ENCODE measurements around the gene MYEOV.
A peak's percentile ranks its signal among the peaks of the same experiment; 100 is the strongest.

The MYEOV gene

DNA sequence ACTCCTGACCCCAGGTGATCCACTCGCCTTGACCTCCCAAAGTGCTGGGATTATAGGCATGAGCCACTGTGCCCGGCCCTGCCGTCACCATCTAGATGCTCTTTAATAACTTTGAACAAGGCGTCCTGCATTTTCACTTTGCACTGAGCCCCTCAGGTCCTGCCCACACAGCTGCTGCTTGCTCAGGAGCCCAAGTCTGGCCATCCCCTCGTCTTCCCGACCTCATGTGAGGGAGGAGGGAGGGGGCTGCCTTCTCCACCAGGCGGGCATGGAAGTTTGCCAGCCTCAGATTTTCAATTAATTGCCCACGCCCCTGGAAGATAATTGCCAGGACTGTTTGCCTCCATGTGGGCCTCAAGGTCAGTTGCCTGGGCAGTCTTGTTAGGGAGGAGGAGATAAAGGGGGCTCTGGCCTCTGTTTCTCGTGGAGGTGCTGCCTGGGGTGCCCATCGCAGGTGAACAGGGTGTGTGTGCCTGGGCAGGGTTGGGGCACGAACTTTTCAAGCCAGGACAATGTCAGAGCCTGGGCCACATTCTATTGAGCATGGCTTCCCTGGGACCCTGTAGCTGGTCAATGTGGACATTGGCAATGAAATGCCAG is 27.9 kb upstream of the MYEOV start:
- DNase-seq: no peak

DNA sequence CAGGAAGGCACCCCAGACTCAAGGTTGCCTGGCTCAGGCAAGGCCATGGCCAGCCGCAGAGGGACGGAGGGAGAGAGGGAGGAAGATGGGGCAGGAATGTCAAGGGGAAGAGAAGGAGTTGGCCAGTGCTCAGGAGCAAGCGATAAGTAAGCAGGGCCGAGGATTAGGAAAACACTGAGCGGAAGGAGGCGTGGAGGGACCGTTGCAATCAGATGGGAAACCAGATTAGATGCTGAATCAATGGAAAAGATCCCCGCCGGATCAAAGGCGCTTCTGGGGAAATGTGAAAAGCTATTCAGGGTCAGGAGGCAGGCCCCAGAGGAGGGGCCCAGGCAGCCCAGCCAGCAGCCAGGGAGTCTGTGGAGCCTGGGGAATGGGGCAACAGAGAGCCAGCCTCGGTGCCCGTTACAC is 26.6 kb upstream of the MYEOV start:
- DNase-seq: no peak

DNA sequence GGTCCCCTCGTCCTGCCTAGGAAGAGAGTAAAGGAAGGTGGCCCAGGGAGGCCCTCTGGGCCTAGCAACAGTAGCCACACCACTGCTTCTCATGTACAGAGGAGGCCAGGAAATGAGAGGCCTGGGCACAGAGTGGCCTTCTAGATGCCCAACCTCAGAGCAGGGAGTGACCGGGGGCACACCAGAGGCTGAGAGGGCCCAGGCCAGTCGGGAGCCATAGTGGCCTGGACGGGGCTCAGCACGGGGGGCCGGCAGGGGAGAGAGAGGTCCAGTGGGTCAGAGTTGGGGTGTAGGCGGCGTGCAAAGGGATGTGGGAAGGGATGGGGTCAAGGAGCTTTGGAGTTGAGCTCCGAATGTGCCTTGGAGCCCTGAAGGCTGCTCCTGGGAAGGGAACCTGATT is 25.0 kb upstream of the MYEOV start:
- DNase-seq: no peak

DNA sequence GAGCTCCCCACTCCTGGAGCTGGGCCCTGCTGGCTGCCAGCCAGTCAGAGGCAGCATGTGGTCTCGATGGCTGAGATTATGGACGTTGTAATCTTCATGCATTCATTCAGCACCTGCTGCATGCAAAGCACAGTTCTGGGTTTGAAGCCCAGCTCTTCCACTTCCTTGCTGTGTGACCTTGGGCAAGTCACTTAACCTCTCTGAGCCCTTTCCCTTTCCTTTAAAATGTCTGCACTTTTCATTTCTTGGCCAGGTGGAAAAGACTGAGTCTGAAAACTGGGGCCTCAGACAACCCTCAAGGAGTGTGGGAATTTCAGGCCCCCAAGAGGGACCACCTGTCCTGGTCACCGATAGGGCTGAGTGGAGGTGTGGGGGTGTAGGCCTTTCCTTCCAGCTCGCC is 24.6 kb upstream of the MYEOV start:
- no peak for DNase-seq

DNA sequence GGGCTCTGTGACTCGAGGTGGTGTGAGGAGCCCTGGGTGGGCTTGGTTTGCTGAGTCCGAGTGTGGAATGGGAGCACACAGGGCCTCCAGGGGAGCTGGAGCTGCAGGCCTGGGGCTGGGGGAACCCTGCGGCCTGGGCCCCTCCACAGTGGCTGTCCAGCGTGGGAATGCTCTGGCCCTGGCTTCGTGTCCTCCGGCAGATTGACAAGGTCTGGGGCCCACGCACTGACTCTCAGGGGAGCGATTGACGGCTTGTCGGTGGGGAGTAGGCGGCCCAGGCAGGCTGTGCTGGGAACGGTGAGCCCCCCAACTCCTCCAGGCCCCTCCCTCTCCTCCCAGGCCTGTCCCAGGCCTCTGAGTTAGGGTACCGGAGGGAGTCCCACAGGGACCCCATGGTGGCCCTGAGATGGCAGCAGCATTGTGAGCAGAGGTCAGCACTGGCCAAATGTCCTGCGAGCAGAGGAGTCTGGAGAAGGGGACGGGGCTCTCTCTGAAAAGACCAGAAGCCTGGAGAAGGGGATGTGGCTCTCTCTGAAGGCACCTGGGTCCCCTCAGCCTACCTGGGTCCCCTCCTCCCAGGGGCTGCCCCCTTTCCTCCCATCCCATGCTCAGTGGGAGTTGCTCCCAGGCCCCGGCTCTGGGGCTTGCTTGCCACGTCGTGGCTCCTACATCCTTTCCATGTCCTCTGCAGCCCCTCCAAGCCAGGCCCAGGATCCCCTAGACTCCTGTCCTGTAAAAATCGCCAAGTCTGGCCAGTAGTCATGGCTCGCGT is 23.8 kb upstream of the MYEOV start:
- DNase-seq: no peak

DNA sequence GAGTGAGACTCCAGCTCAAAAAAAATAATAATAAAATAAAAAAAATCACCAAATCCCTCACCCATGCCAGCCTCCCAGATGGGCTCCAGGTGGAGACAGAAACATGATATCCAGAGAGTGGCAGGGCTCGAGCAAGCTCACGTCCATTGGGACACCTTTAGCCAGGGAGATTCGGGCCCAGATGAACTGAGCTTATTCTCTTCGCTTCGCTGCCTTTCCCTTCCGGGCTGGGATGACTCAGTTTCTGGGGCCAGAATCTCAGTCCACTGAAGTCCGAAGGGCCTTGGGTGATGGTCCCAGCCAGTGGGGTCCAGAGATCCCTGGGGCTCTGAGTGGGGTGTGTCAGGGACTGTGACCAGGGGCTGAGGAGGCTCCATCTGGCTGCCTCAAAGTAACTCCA is 23.0 kb upstream of the MYEOV start:
- peak; percentile 18 for DNase-seq

DNA sequence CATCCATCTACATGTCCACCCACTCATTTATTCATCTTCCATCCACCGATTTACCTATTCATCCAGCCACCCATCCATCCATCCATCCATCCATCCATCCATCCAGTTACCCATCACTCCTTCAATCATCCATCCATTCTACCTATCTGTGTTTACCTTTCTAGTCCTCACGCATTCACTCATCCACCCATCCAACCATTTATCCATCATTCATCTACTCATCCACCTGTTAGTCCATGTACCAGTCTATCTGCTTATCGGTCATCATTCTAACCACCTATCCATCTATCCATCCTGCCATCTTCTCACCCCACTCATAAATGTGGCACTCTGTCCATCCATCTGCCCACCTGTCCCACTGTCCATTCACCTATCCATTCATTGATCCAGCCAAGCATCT is 21.9 kb upstream of the MYEOV start:
- no peak for DNase-seq

DNA sequence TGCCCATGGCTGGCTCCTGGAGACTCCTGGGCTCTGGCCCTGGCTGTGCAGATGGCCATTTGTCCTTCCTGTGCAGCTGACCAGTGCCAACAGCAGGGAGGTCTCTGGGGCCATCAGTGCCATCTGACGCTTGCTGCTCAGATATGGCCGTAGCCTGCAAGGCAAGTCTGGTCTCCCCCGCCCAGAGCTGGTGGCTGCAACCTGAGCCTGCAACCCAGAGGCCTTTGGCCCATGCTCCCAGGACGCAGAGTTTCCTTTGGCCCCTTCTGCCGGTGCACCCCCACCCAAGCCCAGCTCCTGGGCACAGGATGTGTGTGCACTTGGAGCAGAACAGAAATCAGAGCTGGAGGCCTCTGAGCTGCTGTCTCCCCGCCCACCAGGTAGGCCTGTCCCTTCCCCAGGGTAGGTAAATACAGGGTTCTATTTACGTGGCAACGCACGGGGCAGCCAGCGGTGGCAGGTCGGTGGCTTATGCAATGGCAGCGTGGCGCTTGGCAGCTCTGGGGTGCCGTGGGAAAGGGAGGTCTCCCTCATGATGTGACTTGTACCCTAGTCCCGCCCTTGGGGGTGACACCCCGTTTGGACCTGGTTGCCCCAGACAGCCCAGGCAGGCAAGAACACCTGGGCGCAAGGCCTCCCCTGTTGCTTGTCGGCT is 21.0 kb upstream of the MYEOV start:
- no peak for DNase-seq

DNA sequence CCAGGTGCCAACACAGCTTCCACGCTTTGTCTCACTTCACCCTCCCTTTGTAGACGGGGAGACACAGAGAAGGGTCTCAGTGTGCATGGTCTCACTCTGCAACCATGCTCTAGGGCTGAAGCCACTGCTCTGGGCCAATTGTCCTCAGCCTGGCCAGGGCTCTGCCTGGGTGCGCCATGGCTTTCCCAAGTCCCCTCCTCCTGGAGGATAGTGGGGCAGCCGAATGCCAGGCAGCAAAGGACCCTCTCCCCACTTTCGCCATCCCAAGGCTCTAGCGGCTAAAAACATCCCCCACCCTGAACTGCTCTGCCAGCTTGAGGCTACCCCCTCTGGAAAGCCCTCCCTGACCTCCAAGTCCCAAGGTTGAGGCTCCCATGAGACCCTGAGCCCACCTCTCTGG is 20.4 kb upstream of the MYEOV start:
- no peak for DNase-seq

DNA sequence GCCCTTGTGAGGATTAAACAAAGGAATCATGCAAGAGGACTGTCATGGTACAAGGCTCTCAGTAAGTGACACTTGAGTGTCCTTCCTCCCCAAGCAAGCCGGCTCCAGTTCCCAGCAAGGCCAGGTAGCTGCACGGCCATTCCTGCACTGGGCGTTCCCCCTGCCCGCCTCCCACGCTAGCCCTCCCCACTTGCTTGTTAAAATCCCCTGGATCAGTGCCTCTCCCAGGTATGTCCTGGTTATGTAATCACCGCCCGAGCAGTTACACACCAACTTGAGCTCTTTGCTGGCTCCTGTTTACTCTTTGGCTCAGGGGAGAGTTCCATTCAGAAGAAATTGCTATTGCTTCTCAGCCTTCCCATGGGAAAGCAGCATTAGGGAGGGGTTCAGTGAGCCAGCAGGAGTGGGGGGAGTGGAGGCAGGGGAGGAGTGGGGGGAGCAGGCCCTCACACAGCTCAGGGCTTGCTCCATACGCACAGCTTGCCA is 19.4 kb upstream of the MYEOV start:
- DNase-seq: no peak

DNA sequence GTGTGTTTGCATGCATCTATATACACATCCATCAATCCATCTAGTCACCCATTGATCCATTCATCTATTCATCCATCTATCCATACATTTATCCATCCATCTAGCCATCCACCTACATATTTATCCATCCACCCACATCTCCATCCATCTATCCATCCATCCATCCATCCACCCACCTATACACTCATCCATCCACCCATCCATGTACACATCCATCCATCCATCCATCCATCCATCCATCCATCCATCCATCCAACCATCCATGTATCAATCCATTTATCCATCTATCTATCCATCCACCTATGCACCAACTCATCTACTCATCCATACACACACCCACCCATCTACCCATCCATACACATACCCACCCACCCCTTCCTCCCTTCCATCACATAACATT is 18.8 kb upstream of the MYEOV start:
- DNase-seq: no peak

DNA sequence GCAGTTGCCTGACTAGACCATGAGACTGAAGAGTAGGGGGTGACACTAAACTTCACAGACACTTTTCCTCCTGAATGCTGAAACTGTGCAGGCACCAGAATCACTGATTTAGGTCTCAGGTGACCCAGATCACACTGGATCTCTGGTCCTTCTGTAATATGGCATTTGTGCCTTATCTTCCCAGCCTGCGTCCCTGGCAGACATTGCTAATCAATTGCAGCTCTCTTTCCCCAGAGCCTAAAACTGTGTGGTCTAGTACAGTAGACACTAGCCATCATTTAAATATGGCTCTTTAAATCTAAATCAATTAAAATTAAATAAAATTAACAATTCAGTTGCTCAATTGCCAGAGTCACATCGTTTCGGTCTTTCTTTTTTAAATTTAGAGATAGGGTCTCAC is 17.8 kb upstream of the MYEOV start:
- DNase-seq: no peak

DNA sequence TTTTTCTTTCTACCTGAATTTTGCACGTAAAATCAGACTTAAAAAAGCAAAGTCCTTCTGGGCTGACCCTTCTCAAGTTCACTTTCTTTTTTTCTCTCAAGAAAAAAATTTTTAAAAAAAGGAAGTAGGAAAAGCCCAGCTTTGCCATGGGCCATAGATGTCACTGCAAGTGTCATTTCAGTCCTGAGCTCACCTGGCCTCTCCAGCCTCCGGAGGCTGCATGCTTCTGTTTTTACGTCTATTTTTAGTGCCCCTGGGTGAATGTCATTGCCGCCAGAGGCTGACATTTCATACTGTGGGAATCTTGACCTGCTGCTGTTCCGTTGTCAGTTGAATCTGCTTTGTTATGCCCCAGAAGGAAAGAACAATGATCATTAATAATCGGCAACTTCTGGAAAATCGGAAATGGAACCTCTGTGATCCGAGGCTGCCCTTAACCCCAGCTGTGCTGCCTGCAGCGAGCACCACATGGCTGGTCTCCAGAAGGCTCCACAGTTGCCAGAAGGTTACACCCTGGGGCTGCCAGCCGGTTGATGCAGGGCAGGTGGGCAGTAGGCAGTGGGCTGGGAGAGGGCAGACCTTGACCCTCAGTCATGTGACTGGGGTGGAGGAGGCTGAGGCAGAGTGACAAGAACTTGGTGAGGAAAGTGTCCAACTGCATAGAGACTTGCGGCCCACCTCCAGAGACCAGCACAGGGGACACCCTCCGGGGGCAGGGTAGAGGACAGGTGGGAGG is 16.7 kb upstream of the MYEOV start:
- DNase-seq: no peak

DNA sequence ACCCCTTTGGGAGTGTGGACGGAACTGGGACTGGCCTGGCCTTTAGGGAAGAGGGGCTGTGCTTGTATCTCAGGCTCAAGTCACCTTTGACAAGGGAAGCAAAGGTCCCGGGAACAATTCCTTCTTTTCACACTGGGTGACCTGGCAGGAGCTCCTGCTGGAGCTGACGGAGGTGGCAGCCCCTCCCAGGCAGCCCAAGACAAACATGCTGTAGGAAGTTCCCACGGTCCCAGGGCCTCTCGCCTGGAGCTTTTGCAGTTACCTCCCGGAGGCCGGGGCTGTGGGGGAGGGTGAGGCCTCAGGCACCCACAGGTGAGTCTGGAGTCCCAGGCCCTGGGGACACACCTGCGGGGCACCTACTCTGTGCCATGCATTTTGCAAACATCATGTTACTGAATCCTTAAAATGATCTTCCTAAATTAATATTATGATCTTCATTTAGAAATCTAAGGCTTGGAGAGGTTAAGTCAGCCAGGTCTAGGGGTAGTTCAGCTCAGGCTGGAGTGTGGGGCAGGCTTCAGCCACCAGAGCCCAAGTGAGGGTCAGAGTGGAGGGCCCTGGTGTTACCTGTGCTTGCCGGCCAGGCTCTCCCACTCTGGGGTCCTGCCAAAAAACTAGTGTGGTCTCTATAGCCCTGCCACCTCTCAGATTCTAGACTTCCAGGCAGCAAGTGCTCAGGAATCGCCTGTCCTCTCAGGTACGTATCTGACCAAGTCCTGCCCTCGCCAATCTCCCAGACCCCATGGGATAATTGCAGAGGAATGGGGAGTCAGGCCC is 15.7 kb upstream of the MYEOV start:
- DNase-seq: no peak

DNA sequence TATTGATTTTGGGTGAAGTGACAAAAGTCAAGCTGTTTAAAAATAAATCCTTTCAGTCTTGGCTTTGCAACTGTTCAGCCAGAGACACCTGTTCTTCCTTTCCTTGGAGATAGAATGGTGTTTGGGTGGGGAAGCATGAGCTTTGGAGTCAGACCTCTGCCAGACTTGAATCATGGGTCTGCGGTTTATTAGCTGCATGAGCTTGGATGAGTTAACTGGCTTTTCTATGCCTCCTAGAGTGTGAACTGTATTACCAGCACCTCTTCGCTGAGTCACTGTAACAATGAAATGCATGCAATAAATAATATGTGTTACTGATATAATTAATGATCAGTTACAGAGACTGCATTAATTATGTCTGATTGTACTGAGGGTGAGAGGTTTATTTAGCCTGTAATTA is 13.5 kb upstream of the MYEOV start:
- no peak for DNase-seq

DNA sequence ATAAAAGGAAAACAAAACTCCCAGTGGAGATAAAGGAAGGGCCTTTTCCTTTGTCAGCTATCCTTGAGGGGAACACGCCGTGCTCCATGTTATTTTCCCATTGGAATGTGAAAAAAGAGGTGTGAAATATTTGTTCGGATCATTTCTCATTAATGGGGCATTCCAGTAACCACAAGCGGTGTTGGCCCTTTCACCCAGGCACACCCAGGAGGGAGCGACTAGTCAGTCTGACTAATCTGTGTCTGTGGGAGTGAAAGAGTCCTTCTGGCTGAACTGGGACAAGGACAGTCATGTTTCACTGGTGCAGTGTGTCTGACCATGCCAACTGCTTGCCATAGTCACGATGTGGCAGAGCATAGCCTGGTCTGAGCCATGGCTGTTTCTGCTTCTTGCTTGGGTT is 13.0 kb upstream of the MYEOV start:
- no peak for DNase-seq

DNA sequence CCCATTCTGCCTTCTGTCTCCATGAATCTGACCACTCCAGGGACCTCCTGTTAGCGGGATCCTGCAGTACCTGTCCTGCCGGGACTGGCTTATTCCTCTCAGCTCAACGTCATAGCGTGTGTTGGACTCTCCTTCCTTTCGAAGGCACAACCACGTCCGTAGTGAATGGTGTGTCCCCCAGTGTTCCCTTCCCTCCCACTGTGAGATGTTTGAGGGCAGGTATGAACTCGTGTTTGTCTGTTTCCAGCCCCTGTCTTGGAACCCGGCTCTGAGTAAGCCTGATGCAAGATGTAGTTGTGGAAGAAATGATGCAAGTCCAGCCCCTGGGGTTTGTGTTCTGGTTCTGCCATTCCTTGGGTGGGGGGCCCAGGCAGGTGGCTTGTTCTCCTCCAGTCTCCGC is 10.5 kb upstream of the MYEOV start:
- no peak for DNase-seq

DNA sequence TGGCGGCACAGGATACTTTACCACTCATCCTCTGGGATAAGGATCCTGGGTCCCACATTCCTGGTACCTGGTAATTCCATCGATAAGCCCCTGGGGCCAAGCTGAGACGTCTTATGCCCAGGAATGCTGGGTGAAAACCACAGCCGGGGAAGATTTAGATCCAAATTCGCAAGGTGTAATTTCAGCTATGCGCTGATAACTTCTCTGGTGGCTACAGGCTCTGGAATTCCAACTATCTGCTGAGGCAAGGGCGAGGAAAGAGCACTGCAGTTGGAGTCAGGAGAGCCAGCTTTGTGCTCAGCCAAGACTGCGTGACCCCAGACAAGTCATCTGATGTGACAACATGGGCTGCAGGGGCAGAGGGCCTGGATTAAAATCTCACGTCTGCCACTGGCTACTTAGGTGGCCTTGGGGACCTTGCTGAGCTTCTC is 9.9 kb upstream of the MYEOV start:
- DNase-seq: no peak

DNA sequence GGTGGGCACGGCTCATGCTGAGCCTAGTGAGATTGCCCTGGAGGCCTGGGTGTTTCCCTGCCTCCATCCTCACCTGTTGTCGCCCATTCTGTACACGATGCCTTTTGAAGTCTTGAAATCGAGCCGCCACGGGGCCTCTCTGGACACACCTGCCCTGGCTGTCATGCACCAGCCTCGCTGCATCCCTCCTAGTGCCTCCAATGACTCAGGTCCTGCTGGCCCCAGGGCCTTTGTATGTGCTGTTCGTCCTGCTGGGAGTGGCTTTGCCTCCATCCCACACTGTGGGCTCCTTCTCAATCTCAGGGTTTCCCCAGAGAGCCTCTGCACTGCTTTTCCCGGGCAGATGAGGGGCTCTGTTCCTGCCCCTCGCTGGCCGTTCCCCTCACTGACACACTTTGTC is 8.9 kb upstream of the MYEOV start:
- DNase-seq: no peak

DNA sequence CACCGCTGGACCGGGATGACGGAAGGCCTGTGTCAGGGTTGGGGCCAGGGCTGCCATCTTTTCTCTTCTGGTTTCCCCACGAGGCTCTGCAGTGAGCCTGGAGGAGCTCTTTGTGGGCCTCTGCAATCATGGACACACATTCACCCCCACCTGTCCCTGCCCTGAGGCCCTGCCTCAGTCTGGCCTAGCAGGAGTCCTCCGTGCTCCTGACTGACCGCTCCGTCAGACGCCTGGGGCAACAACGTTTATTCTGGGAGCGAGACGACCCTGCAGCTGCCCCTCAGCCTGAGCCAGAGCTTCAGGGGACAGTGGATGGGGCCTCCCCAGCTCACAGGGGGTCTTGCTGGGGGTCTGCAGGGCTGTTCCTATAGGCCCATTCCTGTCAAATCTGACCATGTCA is 8.2 kb upstream of the MYEOV start:
- no peak for DNase-seq

DNA sequence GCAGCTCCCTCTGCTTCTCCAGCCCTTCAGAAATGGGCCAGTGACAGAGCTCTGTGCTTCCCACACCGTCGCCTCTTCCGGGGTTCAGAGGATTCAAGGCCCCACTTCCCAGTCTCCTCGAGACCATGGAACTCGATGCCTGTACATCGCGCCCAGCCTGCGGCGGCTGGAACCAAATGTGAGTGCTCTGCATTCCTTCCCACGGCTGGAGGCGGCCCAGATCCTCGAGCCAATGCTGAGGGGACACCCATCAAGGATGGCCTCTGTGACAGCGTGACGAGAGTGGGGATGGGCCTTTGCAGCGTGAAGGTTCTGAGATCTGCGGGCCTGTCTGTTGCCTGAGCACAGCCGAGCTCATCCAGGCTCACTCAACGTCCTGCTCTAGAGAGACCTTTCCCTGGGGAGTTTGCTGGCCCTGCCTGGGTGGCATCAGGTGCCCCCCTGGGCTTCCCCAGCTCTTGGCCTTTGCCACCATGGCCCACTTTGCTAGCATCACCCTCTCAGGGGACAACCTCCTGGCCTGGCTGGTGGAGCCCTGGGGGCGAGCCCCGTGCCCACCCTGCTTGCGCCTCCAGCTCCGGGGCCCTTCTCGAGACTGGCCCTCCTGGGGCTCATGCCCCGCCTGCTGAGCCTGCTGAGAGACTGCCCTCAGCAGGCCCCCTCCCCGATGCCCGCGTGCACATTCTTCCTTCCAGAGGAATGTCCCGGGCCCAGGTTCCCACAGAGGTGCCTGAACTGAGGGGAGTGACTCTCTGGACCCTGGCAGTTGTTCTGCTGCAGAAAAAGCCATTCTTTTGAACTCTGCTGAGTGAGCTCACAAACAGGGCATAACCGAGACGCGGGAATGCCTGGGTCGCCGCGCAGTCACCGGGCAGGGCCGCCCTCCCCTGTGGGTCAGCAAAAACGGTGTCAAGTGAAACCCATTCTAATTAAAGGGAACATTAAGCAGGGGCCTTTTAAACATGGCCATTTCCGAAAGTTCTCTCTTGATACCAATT is 7.3 kb upstream of the MYEOV start:
- DNase-seq: no peak
